Adrenal gland (tissue), 12 donors: Measurements from ENCODE around the gene CMIP. TPM values are rescaled to one million over a fixed set of nuclear protein-coding genes. Genes with fewer than 3 reads are reported as not detected.
A peak's percentile ranks its signal among the peaks of the same experiment; 100 is the strongest.

Experiments used
- DNase-seq, 7 donors: peaks; one replicate each; pipeline ENCODE4 v3.0.0-alpha.2; 2019 to 2020
- H3K27ac ChIP-seq, 5 donors: fragments of 200-600 bp; sonication (generic) in 4 of 5; 1 replicate in 3 of 5; 2 replicates in 2 of 5; pipeline versions ENCODE4 v1.5.1 to v1.8.0; 2016 to 2020; ENCODE audit warnings: mild to moderate bottlenecking in 1 of 5
- H3K27me3 ChIP-seq: fragments of 200-600 bp; 2 replicates; pipeline ENCODE4 v1.8.0; 2021
- H3K36me3 ChIP-seq, 2 donors: fragments of 200-600 bp; replicated peaks in 1 of 2; 1 replicate in 1 of 2; 2 replicates in 1 of 2; pipeline versions ENCODE4 v1.5.1 to v1.8.0; 2018 to 2022
- H3K4me1 ChIP-seq, 2 donors: fragments of 200-600 bp; replicated peaks in 1 of 2; 1 replicate in 1 of 2; 2 replicates in 1 of 2; pipeline versions ENCODE4 v1.5.1 to v1.8.0; 2018 to 2021
- H3K4me3 ChIP-seq, 4 donors: fragments of 200-600 bp; sonication (generic) in 3 of 4; one replicate each; pipeline ENCODE4 v1.5.1; 2016 to 2018
- H3K9me3 ChIP-seq, 3 donors: fragments of 200-600 bp; sonication (generic) in 1 of 3; replicated peaks in 1 of 3; 1 replicate in 2 of 3; 2 replicates in 1 of 3; pipeline versions ENCODE4 v1.5.1 to v1.8.0; 2016 to 2021
- CTCF ChIP-seq, 6 experiments: fragments of 450-650 bp in 4 of 6; fragments of 200-600 bp in 2 of 6; sonication (generic) in 1 of 6; IDR thresholded peaks; 1 replicate in 5 of 6; 2 replicates in 1 of 6; pipeline versions ENCODE4 v1.5.1 to v1.8.0; 2016 to 2021; ENCODE audit warnings: antibody characterized with exemption in 6 of 6, mild to moderate bottlenecking in 2 of 6, moderate library complexity in 1 of 6
- POLR2A ChIP-seq, 2 donors: fragments of 450-650 bp; IDR thresholded peaks; one replicate each; pipeline ENCODE4 v1.6.1; 2017; ENCODE audit warnings: antibody characterized with exemption in 2 of 2, mild to moderate bottlenecking in 2 of 2, moderate library complexity in 1 of 2
- WGBS, 4 donors: extraction: QIAGEN DNeasy Blood & Tissue Kit in 2 of 4; methylation state at CpG; one replicate each; pipeline versions ENCODE4 v1.1.5 to v1.1.7; 2013 to 2017; 5-methylcytosine and 5-hydroxymethylcytosine counted together
- intact Hi-C, 2 donors: fragments of 100-400 bp; cut with DNase I; formaldehyde crosslinking; loops; one replicate each; pipeline versions ENCODE4 v1.14.1 to v1.15.0; 2022 to 2023
- polyA plus RNA-seq, 3 donors: library from polyadenylated mRNA; stranded (reverse); fragments of 200-250 nt in 2 of 3; fragments of 350-450 nt in 1 of 3; fragmentation: Illumina TruSeq in 1 of 3; extraction: RNeasy Lipid Tissue Mini Kit (QIAGEN cat#74804) in 1 of 3; gene quantifications; one replicate each; pipeline ENCODE4 v1.2.3, GENCODE V29; 2013 to 2014
- total RNA-seq, 9 donors: library from RNA; depleted of rRNA in 4 of 9; stranded (reverse); fragments of >200 nt in 4 of 9; fragments of 120-200 nt in 1 of 9; fragmentation: NEBNext Ultra II Directional in 1 of 9; extraction: Animal tissue kit (Norgen Biotek cat#: 25700) in 1 of 9; gene quantifications; one replicate each; pipeline versions ENCODE4 v1.1.0 to v1.2.4, GENCODE V29; 2013 to 2023
- donor health status: healthy with polysubstance abuse.
- donor health status: Bipolar disorder and iron deficiency.
- donor health status: DM: yes; HTN: yes; CAD: no.
- donor health status: DM: no; HTN: no; CAD: no.
- donor health status: DM: no; HTN: no; CAD: no.
- donor health status: DM: yes; HTN: yes; CAD: no.

Gene CMIP
- total and polyA plus RNA-seq, 12 donors = 8.1 to 87.9 (median 42.5) TPM

DNA sequence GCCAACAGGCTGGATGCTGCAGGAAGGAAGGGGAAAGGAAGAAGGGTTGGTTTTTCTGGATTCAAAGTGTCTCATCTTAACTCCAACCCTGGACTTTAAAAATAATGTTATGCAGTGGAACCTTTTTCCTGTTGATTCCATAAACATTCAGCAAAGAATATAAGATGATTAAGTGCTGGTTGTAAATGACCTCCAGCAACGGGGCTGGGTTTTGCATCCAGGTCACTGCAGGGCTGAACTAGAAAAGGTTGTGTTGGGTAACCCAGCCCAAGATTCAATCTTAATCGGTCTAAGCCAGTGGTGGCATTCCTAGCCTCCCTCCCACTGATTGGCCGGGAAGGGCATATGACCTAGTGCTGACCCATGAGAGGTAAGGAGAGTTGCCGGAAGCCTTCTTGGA is 300.3 kb downstream of the CMIP start:
- no peak overlapping the region for H3K4me3 ChIP-seq
- WGBS, 4 donors = 58 to 84% (median 80%) methylated on average over 3 to 4 of the region's 4 CpGs
- H3K27ac ChIP-seq = no peak overlapping the region
- no peaks in the 10 kb centered on the region for H3K36me3 ChIP-seq
- H3K9me3 ChIP-seq = no peaks in the 10 kb centered on the region
- no peaks in the 10 kb centered on the region for H3K27me3 ChIP-seq
- intact Hi-C loops = no loop called here
- TF ChIP-seq POLR2A (IDR thresholded peaks at IDR 0.05) (no peak), CTCF (IDR thresholded peaks at IDR 0.05) (no peak)
- H3K4me1 ChIP-seq = no peaks in the 10 kb centered on the region
- no peak for DNase-seq

DNA sequence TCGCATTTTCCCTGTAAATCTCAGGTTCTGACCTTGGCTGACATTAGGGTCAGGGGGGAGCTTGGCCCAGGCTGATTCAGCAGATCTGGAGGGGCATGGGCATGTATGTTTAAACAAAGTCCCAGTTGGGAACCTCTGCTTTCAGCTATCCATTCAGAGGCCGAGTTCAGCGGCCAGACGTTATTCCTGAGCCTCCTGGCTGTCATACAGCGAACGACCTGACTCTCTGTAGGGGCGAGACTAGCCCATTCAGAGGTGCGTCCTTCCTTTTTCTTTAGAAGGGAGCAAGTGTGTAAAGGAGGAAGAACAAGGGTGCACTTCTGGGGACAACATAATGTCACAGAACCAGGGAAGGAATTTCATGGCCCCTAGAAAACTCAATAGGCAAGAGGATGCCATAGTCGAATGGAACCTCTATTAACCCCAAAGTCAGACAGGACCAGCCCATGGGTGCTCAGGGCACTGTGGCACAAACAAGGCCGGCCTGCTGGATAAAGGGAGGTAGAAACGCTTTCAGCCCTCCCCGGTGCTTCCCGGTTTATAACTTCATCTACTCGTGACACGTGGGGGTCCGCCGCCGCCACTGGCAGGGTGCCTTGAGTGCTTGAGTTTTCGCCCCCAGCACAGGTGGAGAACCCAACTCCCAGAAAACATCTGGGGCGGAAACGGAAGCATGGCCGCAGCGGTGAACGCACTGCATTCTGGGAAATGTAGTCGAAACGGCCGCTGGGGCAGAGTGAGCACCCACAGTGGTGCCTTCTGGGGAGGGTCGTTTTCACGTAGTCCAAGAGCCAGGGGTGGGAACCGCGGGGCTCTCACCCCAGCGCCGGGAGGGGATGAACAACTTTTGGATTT is 301.3 kb downstream of the CMIP start:
- H3K27me3 ChIP-seq = no peaks in the 10 kb centered on the region
- intact Hi-C loops = no loop called here
- H3K36me3 ChIP-seq = no peaks in the 10 kb centered on the region
- WGBS, 4 donors = 18 to 27% (median 21%) methylated on average over 20 to 33 of the region's 33 CpGs
- TF ChIP-seq POLR2A (IDR thresholded peaks at IDR 0.05) (no peak), CTCF (IDR thresholded peaks at IDR 0.05) (no peak)
- H3K9me3 ChIP-seq = no peaks in the 10 kb centered on the region
- H3K4me3 ChIP-seq = peak overlapping the region in 2 of 4 donors; percentile 29 to 54
- no peaks in the 10 kb centered on the region for H3K4me1 ChIP-seq
- DNase-seq = peak; percentile 47 to 80 (median 74)
- no peak overlapping the region for H3K27ac ChIP-seq

- intact Hi-C loops = no loop called here
- Histone ChIP-seq H3K4me3 (peak overlapping the region in 2 of 4 donors; percentile 29 to 54), H3K36me3 (no peaks in the 10 kb centered on the region), H3K9me3 (no peaks in the 10 kb centered on the region), H3K4me1 (no peaks in the 10 kb centered on the region), H3K27ac (no peak overlapping the region), H3K27me3 (no peaks in the 10 kb centered on the region)
- 32 to 56% (median 41%) methylated on average over 5 of the region's 5 CpGs for WGBS, 4 donors
- TF ChIP-seq CTCF (IDR thresholded peaks at IDR 0.05) (no peak), POLR2A (IDR thresholded peaks at IDR 0.05) (no peak)
- no peak for DNase-seq
Observed at GRCh38 chr16:81746566-81746965, 302.0 kb downstream of the CMIP start.

GRCh38 chr16:81748476-81749198 is 304.0 kb downstream of the CMIP start:
- Histone ChIP-seq H3K4me1 (no peaks in the 10 kb centered on the region), H3K27ac (no peak overlapping the region), H3K27me3 (no peaks in the 10 kb centered on the region), H3K9me3 (no peaks in the 10 kb centered on the region), H3K4me3 (no peak overlapping the region), H3K36me3 (no peaks in the 10 kb centered on the region)
- no peak for DNase-seq
- intact Hi-C loops = no loop called here
- WGBS, 4 donors = 61 to 76% (median 68%) methylated on average over 7 of the region's 7 CpGs
- TF ChIP-seq POLR2A (IDR thresholded peaks at IDR 0.05) (no peak), CTCF (IDR thresholded peaks at IDR 0.05) (no peak)
